Keratinocyte (primary cell): Measurements from ENCODE around the gene CCDC82. TPM values are rescaled to one million over a fixed set of nuclear protein-coding genes. Genes with fewer than 3 reads are reported as not detected.

Experiments used
- DNase-seq: peaks from one replicate; pipeline ENCODE4 v3.0.0-alpha.2; 2011; ENCODE audit warnings: low read depth, missing footprints, low spot score
- FAIRE-seq: peaks from 2 replicates; lab custom pipeline; 2011; peaks lifted over from hg19 to GRCh38; lab: Jason Lieb, UNC
- H2AFZ ChIP-seq: 2 replicates; pipeline ENCODE4 v1.6.0; 2012; ENCODE audit warnings: low read length, control low read depth, inconsistent platforms; ENCODE audit not compliant: control insufficient read depth
- H3K27ac ChIP-seq: 2 replicates; pipeline ENCODE4 v1.5.1; 2011; ENCODE audit warnings: low read length; ENCODE audit not compliant: control insufficient read depth, insufficient read depth
- H3K27me3 ChIP-seq: 3 replicates; pipeline ENCODE4 v1.6.0; 2011; ENCODE audit warnings: low read length; ENCODE audit not compliant: control insufficient read depth, insufficient read depth; ENCODE audit errors: extremely low read depth
- H3K36me3 ChIP-seq, 2 experiments: 2 replicates in 1 of 2; 3 replicates in 1 of 2; pipeline ENCODE4 v1.5.1; 2011; ENCODE audit warnings: low read length in 2 of 2, mild to moderate bottlenecking in 1 of 2; ENCODE audit not compliant: control insufficient read depth in 2 of 2, insufficient read depth in 2 of 2; ENCODE audit errors: extremely low read depth in 1 of 2
- H3K4me1 ChIP-seq: 3 replicates; pipeline ENCODE4 v1.5.1; 2011; ENCODE audit warnings: low read length; ENCODE audit not compliant: control insufficient read depth, insufficient read depth; ENCODE audit errors: extremely low read depth
- H3K4me2 ChIP-seq: 3 replicates; pipeline ENCODE4 v1.6.0; 2011; ENCODE audit warnings: low read depth, low read length; ENCODE audit not compliant: control insufficient read depth, insufficient read depth; ENCODE audit errors: extremely low read depth
- H3K4me3 ChIP-seq, 3 experiments: fragments of 200-600 bp in 1 of 3; sonication (generic) in 1 of 3; 2 replicates in 2 of 3; 3 replicates in 1 of 3; pipeline ENCODE4 v1.5.1; 2011 to 2016; ENCODE audit warnings: low read length in 3 of 3, mild to moderate bottlenecking in 3 of 3, control low read depth in 2 of 3, inconsistent platforms in 1 of 3, low read depth in 1 of 3, mixed read lengths in 1 of 3, mixed run types in 1 of 3, moderate library complexity in 1 of 3; ENCODE audit not compliant: control insufficient read depth in 2 of 3, insufficient read depth in 2 of 3; ENCODE audit errors: extremely low read depth in 1 of 3
- H3K79me2 ChIP-seq: 2 replicates; pipeline ENCODE4 v1.6.0; 2012; ENCODE audit warnings: low read length; ENCODE audit not compliant: control insufficient read depth, insufficient read depth
- H3K9ac ChIP-seq: 3 replicates; pipeline ENCODE4 v1.6.0; 2011; ENCODE audit warnings: low read length; ENCODE audit not compliant: control insufficient read depth, insufficient read depth; ENCODE audit errors: extremely low read depth
- H3K9me1 ChIP-seq: 3 replicates; pipeline ENCODE4 v1.6.0; 2011; ENCODE audit warnings: low read length; ENCODE audit not compliant: control insufficient read depth, insufficient read depth; ENCODE audit errors: extremely low read depth
- H3K9me3 ChIP-seq: 2 replicates; pipeline ENCODE4 v1.5.1; 2012; ENCODE audit warnings: low read depth, low read length; ENCODE audit not compliant: control insufficient read depth
- H4K20me1 ChIP-seq: 3 replicates; pipeline ENCODE4 v1.6.0; 2011; ENCODE audit warnings: low read length; ENCODE audit not compliant: control insufficient read depth, insufficient read depth; ENCODE audit errors: extremely low read depth
- EZH2 ChIP-seq: IDR thresholded peaks from one replicate; pipeline ENCODE4 v1.6.1; 2012; ENCODE audit warnings: inconsistent platforms, mild to moderate bottlenecking, low read length, moderate library complexity
- dilution Hi-C: fragments of 300-500 bp; cut with MboI; formaldehyde crosslinking; loops from one replicate; pipeline ENCODE4 v1.7.0; 2020; ENCODE audit warnings: low sequenced_read_pairs; ENCODE audit not compliant: extremely low pct_ligation_motif_present
- polyA plus RNA-seq, 5 experiments: library from polyadenylated mRNA; depleted of rRNA in 3 of 5; stranded (reverse) in 3 of 5; stranded (forward) in 1 of 5; unstranded in 1 of 5; fragments of >200 nt; gene quantifications; 1 replicate in 1 of 5; 2 replicates in 3 of 5; 3 replicates in 1 of 5; pipeline versions ENCODE4 v1.2.1 to v1.2.3, GENCODE V29; 2011 to 2012; ENCODE audit warnings: missing spikeins in 2 of 5, low read depth in 1 of 5, low replicate concordance in 1 of 5
- TF ChIP-seq, protein P1 (sequence below), 3 experiments: IDR thresholded peaks in 1 of 3; conservative IDR thresholded peaks in 1 of 3; optimal IDR thresholded peaks in 1 of 3; 2 replicates in 2 of 3; 3 replicates in 1 of 3; pipeline versions ENCODE3 to v1.5.1; 2011; ENCODE audit warnings: low read length in 3 of 3, mild to moderate bottlenecking in 3 of 3, moderate library complexity in 2 of 3, control low read depth in 1 of 3, inconsistent platforms in 1 of 3; ENCODE audit not compliant: insufficient read depth in 2 of 3; ENCODE audit errors: extremely low read depth in 1 of 3

CCDC82 gene
- polyA plus RNA-seq, 1 donor (not counting 4 experiments of a cell fraction or from before 2014, with no cell fraction given) = 19.3 TPM

GRCh38 chr11:96376796-96377195, 12.9 kb downstream of the CCDC82 start:
- FAIRE-seq = no peak
- Histone ChIP-seq H3K36me3 (peaks cover 0 to 5% of the 10 kb centered on the region in 2 experiments), H3K4me3 (no peak overlapping the region), H3K9me1 (no peaks in the 10 kb centered on the region), H3K4me1 (no peaks in the 10 kb centered on the region), H3K4me2 (no peak overlapping the region), H2AFZ (no peak overlapping the region), H3K27ac (no peak overlapping the region), H3K79me2 (no peaks in the 10 kb centered on the region), H3K9me3 (no peaks in the 10 kb centered on the region), H3K9ac (no peak overlapping the region), H4K20me1 (no peaks in the 10 kb centered on the region), H3K27me3 (no peaks in the 10 kb centered on the region)
- TF ChIP-seq, protein P1, sequence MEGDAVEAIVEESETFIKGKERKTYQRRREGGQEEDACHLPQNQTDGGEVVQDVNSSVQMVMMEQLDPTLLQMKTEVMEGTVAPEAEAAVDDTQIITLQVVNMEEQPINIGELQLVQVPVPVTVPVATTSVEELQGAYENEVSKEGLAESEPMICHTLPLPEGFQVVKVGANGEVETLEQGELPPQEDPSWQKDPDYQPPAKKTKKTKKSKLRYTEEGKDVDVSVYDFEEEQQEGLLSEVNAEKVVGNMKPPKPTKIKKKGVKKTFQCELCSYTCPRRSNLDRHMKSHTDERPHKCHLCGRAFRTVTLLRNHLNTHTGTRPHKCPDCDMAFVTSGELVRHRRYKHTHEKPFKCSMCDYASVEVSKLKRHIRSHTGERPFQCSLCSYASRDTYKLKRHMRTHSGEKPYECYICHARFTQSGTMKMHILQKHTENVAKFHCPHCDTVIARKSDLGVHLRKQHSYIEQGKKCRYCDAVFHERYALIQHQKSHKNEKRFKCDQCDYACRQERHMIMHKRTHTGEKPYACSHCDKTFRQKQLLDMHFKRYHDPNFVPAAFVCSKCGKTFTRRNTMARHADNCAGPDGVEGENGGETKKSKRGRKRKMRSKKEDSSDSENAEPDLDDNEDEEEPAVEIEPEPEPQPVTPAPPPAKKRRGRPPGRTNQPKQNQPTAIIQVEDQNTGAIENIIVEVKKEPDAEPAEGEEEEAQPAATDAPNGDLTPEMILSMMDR (optimal IDR thresholded peaks at IDR 0.05 in 1 of 3, IDR thresholded peaks at IDR 0.05 in 1 of 3, conservative IDR thresholded peaks at IDR 0.05 in 1 of 3; ENCODE audit: extremely low read depth in 1 of 3, insufficient read depth in 2 of 3, low read length in 3 of 3) = no peak
- no peak for TF ChIP-seq EZH2
- no peak for DNase-seq
- dilution Hi-C loops = no loop called here

GRCh38 chr11:96373826-96374225, 15.9 kb downstream of the CCDC82 start:
- Histone ChIP-seq H2AFZ (no peak overlapping the region), H3K9ac (no peak overlapping the region), H3K9me3 (no peaks in the 10 kb centered on the region), H3K9me1 (no peaks in the 10 kb centered on the region), H3K36me3 (peaks cover 0 to 4% of the 10 kb centered on the region in 2 experiments), H3K4me2 (no peak overlapping the region), H3K4me1 (no peaks in the 10 kb centered on the region), H3K79me2 (no peaks in the 10 kb centered on the region), H3K4me3 (no peak overlapping the region), H4K20me1 (no peaks in the 10 kb centered on the region), H3K27me3 (no peaks in the 10 kb centered on the region), H3K27ac (no peak overlapping the region)
- DNase-seq (no peak), FAIRE-seq (no peak)
- dilution Hi-C loops = no loop called here
- TF ChIP-seq EZH2 = no peak
- TF ChIP-seq, protein P1 (optimal IDR thresholded peaks at IDR 0.05 in 1 of 3, IDR thresholded peaks at IDR 0.05 in 1 of 3, conservative IDR thresholded peaks at IDR 0.05 in 1 of 3; ENCODE audit: extremely low read depth in 1 of 3, insufficient read depth in 2 of 3, low read length in 3 of 3) = no peak
